GM12891 (cell line): Measurements from ENCODE around the gene CHPT1.

Experiments
- POLR2A ChIP-seq: IDR thresholded peaks from 2 replicates; pipeline ENCODE4 v1.6.1; 2011; ENCODE audit warnings: low read depth, low read length, control low read depth
- SPI1 ChIP-seq: IDR thresholded peaks from 2 replicates; pipeline ENCODE4 v1.6.1; 2011; ENCODE audit warnings: low read depth, low read length, control low read depth
- TAF1 ChIP-seq: IDR thresholded peaks from 2 replicates; pipeline ENCODE4 v1.6.1; 2011; ENCODE audit warnings: low read depth, low read length, control low read depth

DNA sequence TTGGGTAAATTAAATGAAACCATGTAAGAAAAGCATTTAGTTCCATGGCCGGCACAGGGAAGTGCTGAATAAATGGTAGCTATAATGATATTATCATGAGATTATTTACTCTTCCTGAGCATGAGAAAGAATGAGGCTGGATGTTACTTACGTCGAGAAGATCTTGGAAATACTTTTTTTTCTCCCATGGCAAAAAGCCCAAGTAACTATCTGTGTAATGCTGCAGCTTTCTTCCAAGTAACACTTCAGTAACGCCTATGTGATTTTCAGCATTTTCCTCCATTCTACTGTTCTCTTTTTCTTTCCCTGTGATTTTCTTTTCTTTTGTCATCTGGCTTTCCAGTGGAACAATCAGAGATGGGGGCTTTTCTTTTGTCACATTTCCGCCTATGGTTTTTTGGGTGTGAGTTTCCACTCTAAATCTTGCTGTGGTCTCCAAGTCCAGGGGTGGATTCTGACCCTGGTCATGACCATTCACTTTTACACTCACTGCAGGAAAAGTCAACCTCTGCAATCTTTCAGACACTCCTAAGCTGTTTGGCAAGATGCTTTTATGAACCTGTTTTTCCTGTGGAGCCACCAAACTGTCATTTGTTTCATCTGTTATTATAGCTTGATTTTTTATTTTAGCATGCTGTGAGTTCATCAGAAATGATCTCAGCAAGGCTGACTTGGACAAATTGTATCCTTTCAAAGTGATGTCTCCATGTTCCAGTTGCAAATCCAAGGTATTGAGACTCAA lies 66.8 kb downstream of the CHPT1 start:
- TF ChIP-seq TAF1 (no peak), SPI1 (no peak), POLR2A (no peak)
